GM10266 (cell line): ENCODE results near the gene SMAD7.

Source experiments
- DNase-seq: peaks from one replicate; pipeline ENCODE4 v3.0.0; 2012; ENCODE audit errors: extremely low spot score
- CTCF ChIP-seq: IDR thresholded peaks from 2 replicates; pipeline ENCODE4 v1.5.1; 2012; ENCODE audit warnings: mild to moderate bottlenecking, low read depth; ENCODE audit not compliant: control insufficient read depth, insufficient read depth; ENCODE audit errors: missing control alignments

The SMAD7 gene

DNA sequence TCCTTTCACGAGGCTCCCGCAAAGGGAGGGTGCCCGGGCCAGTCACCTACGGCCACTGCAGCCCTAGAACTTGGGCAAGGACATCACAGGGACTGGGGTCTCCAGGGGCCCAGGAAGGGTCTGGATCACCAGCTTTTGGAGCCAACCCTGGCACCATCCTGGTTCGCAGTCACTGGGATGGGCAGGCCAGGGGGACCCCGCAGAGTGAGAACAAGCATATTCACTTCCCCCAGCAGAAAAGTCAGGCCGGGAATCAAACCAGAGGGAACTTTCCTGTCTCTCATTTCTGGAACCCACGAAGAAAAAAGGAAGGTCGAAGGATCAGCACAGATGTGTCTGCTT, 15.4 kb downstream of the SMAD7 start:
- TF ChIP-seq CTCF, result no peak
- DNase-seq, result no peak

DNA sequence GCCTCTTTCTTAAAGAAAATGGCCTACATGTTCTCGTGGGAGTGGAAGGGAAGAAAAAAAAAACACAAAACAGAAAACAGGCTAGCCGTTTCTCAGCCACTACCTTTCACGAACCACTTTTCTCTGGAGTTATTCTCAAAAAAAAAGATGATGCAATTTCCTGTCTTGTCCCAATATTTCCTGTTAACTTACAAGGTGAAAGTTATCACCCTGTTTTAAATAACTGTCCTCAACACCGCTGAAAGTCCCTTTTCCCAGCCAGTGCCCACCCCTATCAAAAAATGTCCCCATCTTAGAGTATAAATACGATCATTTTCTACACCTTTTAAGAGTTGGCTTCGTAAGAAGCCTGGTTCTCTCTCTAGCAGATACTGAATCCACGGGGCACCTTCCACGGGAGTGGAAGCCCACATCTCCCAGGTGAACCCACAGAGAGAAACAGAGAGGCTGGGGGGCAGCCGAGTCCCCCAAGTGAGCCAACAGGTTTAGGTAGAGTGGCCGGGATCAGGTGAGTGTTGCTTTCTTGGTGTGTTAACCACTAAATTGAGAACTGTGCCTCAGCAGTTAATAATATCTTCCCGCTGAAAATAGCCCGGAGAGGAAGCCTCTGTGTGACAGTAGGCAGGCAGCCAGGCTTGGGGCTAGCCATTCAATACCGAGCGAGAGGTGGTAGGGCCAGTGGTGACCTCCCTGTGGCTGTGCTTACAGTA, 15.9 kb downstream of the SMAD7 start:
- DNase-seq, result peak; percentile 56

GRCh38 chr18:48934415-48934722, 16.4 kb downstream of the SMAD7 start:
- no peak for TF ChIP-seq CTCF
- no peak for DNase-seq

More for the DNA sequence above, 15.9 kb downstream of the SMAD7 start:
- TF ChIP-seq CTCF, result no peak

- TF ChIP-seq CTCF, result no peak
- DNase-seq, result no peak
Measured at GRCh38 chr18:48933578-48934414, 17.0 kb downstream of the SMAD7 start.

GRCh38 chr18:48932822-48933510, 17.8 kb downstream of the SMAD7 start:
- no peak for TF ChIP-seq CTCF
- DNase-seq, result no peak

DNA sequence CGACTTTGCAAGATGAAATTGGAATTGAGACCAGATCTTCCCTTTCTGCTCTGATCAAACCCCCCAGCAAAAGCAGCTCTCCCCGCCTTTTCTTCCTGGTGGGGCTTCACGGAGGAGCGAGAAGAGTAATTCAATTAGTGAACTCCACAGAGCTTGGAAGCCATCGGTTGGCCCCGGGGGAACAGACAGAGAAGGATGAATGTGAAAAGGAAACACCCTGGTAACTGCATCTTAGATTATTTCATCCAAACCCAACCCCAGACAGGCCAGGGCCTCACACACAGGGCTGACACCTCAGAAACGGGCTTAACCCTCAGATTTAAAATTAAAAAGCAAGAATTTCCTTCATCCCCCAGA, 18.3 kb downstream of the SMAD7 start:
- no peak for DNase-seq
- no peak for TF ChIP-seq CTCF
